HG02885 (cell line): Measurements from ENCODE around the gene PUSL1.
A peak's percentile ranks its signal among the peaks of the same experiment; 100 is the strongest.

Source experiments
- ATAC-seq: cut with Tn5 transposase; IDR thresholded peaks from one replicate; pipeline ENCODE4 v1.9.1; 2021; ENCODE audit warnings: mild to moderate bottlenecking; ENCODE audit not compliant: unreplicated experiment, poor library complexity

Gene PUSL1

GRCh38 chr1:1278620-1279019 lies 29.8 kb upstream of the PUSL1 start:
- no peak for ATAC-seq

GRCh38 chr1:1279028-1279427 lies 29.4 kb upstream of the PUSL1 start:
- no peak for ATAC-seq

- ATAC-seq = no peak
Observed at GRCh38 chr1:1280782-1281481, 27.5 kb upstream of the PUSL1 start.

- no peak for ATAC-seq
Observed at GRCh38 chr1:1281533-1282321, 26.7 kb upstream of the PUSL1 start.

GRCh38 chr1:1282998-1283397 lies 25.4 kb upstream of the PUSL1 start:
- no peak for ATAC-seq

GRCh38 chr1:1283821-1284220 lies 24.6 kb upstream of the PUSL1 start:
- no peak for ATAC-seq

- no peak for ATAC-seq
Observed at GRCh38 chr1:1284221-1285101, 23.9 kb upstream of the PUSL1 start.

GRCh38 chr1:1285102-1285571 lies 23.3 kb upstream of the PUSL1 start:
- no peak for ATAC-seq

GRCh38 chr1:1285611-1286311 lies 22.6 kb upstream of the PUSL1 start:
- no peak for ATAC-seq

GRCh38 chr1:1286313-1287261 lies 21.8 kb upstream of the PUSL1 start:
- no peak for ATAC-seq

- ATAC-seq = no peak
Observed at GRCh38 chr1:1287288-1288110, 20.9 kb upstream of the PUSL1 start.

GRCh38 chr1:1290238-1290731 lies 18.1 kb upstream of the PUSL1 start:
- ATAC-seq = no peak

- ATAC-seq = no peak
Observed at GRCh38 chr1:1291023-1291528, 17.3 kb upstream of the PUSL1 start.

GRCh38 chr1:1291548-1292441 lies 16.6 kb upstream of the PUSL1 start:
- peak; percentile 40 for ATAC-seq

- no peak for ATAC-seq
Observed at GRCh38 chr1:1292442-1292779, 16.0 kb upstream of the PUSL1 start.

- no peak for ATAC-seq
Observed at GRCh38 chr1:1292851-1293250, 15.5 kb upstream of the PUSL1 start.
